ENCODE results near the gene ST3GAL5.
"Not testable (repeated sequence)": the region's sequence is repeated elsewhere in the genome, so short reads cannot be mapped to it uniquely, and the experiment has no call there.

The ST3GAL5 gene

DNA sequence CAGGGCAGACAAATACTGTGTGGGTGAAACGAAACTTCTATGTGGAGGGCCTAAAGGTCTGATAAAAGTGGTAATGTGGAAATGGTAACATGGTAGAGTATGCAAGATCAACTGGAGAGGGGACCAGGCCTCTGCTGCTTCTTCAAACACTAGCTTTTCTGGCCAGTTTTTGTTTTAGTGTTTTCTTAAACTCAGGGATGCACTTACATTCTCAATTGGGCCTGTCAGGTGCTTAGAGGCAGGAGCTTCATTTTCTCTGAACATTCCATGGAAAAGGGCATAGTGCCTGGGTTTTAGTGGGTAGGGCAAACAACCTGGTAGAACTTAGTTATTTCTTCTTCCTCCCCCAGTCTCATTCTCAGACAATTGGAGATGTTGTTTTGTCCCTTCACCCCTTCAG is 10.5 kb upstream of the ST3GAL5 start:
- Histone ChIP-seq H3K27me3 (ENCODE audit: insufficient read depth, low read length) (no peaks in the 10 kb centered on the region), H2AFZ (ENCODE audit: low read depth, low read length) (no peak overlapping the region), H3K9me3 (ENCODE audit: low read length) (no peaks in the 10 kb centered on the region), H3K4me3 (ENCODE audit: low read length) (no peak overlapping the region), H3K36me3 (ENCODE audit: insufficient read depth, low read length) (no peaks in the 10 kb centered on the region), H3K4me1 (ENCODE audit: insufficient read depth, low read length) (no peaks in the 10 kb centered on the region)

DNA sequence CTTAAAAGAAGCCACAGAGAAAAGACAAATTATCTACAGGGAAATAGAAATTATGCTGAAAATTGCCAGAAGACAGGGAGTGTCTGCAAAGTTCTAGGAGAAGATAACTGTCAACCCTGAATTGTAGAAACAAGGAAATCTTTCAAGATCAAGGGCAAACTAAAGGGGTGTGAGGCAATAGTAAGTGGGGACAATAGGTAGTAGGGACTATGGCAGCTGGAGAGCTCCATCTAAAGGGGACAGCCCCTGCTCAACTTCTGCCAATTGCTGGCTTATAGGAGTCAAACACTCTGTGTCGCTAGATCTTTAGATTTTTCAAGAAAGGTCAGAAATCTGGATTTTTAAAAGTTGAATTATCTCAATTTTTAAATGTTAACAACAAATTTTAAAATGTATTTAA is 10.1 kb upstream of the ST3GAL5 start:
- Histone ChIP-seq H3K36me3 (ENCODE audit: insufficient read depth, low read length) (no peaks in the 10 kb centered on the region), H3K9me3 (ENCODE audit: low read length) (no peaks in the 10 kb centered on the region), H2AFZ (ENCODE audit: low read depth, low read length) (no peak overlapping the region), H3K27me3 (ENCODE audit: insufficient read depth, low read length) (no peaks in the 10 kb centered on the region), H3K4me1 (ENCODE audit: insufficient read depth, low read length) (peaks cover under 1% of the 10 kb centered on the region), H3K4me3 (ENCODE audit: low read length) (no peak overlapping the region)

DNA sequence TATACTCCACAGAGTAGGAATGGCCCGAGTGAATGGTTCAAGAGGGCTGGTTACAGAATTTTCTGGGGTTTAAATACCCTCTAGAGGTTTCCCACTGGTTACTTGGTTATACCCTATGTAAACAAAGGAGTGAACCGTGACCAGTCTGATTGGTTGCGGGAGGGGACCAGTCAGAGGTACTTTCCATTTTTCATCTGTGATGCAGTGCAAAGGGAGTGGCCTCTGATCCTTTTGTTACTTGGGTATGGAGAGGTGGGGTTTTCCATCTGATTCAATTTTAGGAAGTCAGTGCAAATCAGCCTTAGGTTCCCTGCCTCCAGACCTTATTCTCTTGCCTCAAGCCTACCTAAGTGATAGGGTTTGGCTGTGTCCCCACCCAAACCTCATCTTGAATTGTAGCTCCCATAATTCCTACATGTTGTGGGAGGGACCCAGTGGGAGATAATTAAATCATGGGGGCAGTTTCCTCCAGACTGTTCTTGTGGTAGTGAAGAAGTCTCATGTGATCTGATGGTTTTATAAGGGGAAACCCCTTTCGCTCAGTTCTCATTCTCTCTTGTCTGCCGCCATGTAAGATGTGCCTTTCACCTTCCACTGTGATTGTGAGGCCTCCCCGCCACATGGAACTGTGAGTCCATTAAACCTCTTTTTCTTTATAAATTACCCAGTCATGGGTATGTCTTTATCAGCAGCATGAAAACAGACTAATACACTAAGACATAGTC is 5.9 kb upstream of the ST3GAL5 start:
- peaks cover 12% of the 10 kb centered on the region for H3K4me1 ChIP-seq (ENCODE audit: insufficient read depth, low read length)
- not testable (repeated sequence) for H3K9me3 ChIP-seq (ENCODE audit: low read length)

DNA sequence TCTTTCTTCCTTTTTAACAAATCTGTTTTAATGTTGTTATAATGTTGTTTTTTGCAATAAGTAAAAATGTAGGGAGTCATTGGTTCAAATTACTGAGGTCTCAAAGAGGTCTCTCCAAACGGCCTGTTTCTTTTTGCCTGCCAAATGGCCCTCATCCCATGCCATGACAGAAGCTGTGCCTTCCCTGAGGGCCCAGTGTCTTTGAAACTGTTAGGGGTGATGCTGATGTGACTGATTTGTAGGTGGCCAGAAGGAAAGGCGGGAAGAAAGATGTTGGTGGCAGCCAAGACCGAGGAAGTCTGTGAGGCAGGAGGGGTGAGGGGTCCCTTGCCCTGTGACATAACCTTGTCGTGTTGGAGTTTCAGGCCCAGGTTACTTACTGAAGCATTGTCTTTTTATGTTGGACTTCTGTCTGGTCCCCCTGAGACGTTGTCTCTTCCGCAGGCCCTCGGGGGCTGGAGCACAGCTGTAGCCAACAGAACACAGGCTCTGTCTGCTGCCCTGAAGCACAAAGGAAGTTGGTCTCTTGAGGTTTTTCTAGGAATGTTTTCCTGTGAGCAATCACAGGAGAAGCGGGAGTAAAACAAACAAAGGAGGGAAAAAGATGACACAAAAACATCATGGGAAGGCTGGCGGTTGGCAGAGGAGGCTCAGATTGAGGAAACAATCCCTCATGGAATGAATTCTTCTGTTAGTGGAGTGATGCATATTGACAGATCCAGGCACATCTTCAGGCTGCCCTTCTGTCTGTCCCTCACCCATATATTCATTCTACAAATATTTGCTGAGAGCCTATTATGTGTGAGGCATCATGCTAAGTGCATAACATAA is 4.9 kb upstream of the ST3GAL5 start:
- peak overlapping the region; percentile 26 for H2AFZ ChIP-seq (ENCODE audit: low read depth, low read length)
- no peaks in the 10 kb centered on the region for H3K27me3 ChIP-seq (ENCODE audit: insufficient read depth, low read length)
- no peaks in the 10 kb centered on the region for H3K9me3 ChIP-seq (ENCODE audit: low read length)
- no peaks in the 10 kb centered on the region for H3K36me3 ChIP-seq (ENCODE audit: insufficient read depth, low read length)
- no peak overlapping the region for H3K4me3 ChIP-seq (ENCODE audit: low read length)
- H3K4me1 ChIP-seq (ENCODE audit: insufficient read depth, low read length) = peaks cover 18% of the 10 kb centered on the region

More for the DNA sequence above, 5.9 kb upstream of the ST3GAL5 start:
- not testable (repeated sequence) for H3K4me3 ChIP-seq (ENCODE audit: low read length); H3K27me3 ChIP-seq (ENCODE audit: insufficient read depth, low read length); H3K36me3 ChIP-seq (ENCODE audit: insufficient read depth, low read length)
- H2AFZ ChIP-seq (ENCODE audit: low read depth, low read length) = peak overlapping the region; percentile 26

DNA sequence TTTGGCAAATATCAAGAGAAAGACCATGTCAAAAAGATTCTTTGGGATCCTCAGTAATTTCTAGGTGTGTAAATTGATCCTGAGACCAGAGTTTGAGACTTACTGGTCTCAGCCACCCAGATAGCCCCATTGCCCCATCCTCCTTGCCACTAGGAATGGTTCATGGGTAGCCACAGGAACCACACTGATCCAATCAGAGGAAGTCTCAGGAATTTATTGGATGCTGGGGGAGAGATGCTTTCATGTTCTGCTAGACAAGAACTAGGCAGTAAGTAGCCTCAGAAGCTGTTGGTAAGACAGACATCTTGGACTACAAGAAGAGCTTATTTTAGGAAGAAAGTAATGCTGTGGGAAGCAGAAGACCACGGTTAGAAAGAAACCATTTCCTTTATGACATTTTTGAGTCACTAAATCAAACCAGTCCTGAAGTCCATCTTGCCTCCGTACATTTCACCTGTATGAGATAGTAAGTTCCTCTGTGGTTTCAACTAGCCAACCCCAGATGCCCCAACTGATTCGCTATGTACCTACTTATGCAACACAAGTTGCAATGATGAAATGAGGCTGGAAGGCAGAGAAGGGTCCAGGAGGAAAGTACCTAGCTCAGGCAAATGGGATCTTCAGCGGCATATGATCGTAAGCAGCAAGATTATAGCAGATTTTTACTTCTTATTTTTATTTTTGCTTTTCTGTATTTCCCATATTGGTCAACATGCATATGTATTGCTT is 3.6 kb upstream of the ST3GAL5 start:
- H3K27me3 ChIP-seq (ENCODE audit: insufficient read depth, low read length) = peaks cover 11% of the 10 kb centered on the region
- H3K36me3 ChIP-seq (ENCODE audit: insufficient read depth, low read length) = no peaks in the 10 kb centered on the region
- H3K9me3 ChIP-seq (ENCODE audit: low read length) = no peaks in the 10 kb centered on the region
- no peak overlapping the region for H2AFZ ChIP-seq (ENCODE audit: low read depth, low read length)
- H3K4me3 ChIP-seq (ENCODE audit: low read length) = no peak overlapping the region
- peaks cover 27% of the 10 kb centered on the region for H3K4me1 ChIP-seq (ENCODE audit: insufficient read depth, low read length)

DNA sequence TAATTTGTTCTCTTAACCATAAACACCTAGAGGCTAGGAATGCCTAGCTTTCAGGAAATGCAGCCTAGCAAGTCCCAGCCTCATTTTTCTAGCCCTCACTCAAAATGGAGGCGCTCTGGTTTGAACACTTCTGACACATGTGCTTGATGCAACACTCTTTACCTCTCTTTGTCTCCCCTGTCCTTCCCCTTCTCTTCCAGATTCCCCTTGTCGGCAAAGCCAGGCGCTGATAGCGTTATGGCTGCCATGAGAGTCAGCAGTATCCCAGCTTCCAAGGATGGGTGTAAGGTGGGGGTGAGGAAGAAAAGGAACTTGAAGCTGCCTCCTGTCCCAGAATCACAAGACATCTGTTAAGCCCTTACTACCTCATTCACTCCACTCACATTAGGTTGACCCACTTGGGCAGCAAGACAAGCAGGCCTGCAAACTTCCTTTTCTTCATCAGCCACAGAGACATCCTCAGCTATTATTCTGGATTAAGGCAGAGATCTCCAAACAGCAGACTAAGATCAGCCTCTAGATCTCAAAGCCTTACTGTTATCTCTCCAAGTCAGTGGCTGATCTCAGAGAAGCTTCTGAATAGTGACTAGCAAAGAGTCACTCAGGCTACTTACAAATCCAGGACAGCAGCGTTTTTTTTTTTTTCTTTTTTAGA is 1.9 kb upstream of the ST3GAL5 start:
- H3K27me3 ChIP-seq (ENCODE audit: insufficient read depth, low read length) = peaks cover 23% of the 10 kb centered on the region

DNA sequence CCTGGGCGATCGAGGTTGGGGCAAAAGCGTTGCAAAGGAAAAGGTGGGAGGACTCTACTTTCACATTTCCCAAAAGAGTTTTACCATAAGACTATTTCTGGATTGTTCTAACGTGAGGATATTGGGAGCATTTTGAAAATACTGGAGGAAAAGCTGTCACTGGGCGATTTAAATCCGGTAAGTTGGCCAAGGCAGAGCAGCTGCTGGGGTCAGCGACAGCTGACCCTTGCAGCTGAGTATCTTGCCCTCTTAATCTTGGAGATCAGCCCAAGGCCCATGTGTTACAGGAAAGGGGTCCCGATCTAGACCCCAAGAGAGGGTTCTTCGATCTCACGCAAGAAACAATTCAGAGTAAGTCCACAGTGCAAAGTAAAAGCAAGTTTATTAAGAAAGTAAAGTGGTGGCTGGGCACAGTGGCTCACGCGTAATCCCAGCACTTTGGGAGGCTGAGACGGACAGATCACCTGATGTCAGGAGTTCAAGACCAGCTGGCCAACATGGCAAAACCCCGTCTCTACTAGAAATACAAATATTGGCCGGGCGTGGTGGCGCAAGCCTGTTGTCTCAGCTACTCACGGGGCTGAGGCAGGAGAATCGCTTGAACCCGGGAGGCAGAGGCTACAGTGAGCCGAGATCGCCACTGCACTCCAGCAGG is 964 bp upstream of the ST3GAL5 start:
- Histone ChIP-seq H3K36me3 (ENCODE audit: insufficient read depth, low read length) (no peaks in the 10 kb centered on the region), H2AFZ (ENCODE audit: low read depth, low read length) (peak overlapping the region; percentile 79), H3K27me3 (ENCODE audit: insufficient read depth, low read length) (peaks cover 25% of the 10 kb centered on the region), H3K4me3 (ENCODE audit: low read length) (peak overlapping the region; percentile 81), H3K4me1 (ENCODE audit: insufficient read depth, low read length) (peaks cover 27% of the 10 kb centered on the region), H3K9me3 (ENCODE audit: low read length) (no peaks in the 10 kb centered on the region)

More for the DNA sequence above, 1.9 kb upstream of the ST3GAL5 start:
- Histone ChIP-seq H2AFZ (ENCODE audit: low read depth, low read length) (no peak overlapping the region), H3K9me3 (ENCODE audit: low read length) (no peaks in the 10 kb centered on the region), H3K4me3 (ENCODE audit: low read length) (no peak overlapping the region), H3K36me3 (ENCODE audit: insufficient read depth, low read length) (no peaks in the 10 kb centered on the region), H3K4me1 (ENCODE audit: insufficient read depth, low read length) (peaks cover 27% of the 10 kb centered on the region)

DNA sequence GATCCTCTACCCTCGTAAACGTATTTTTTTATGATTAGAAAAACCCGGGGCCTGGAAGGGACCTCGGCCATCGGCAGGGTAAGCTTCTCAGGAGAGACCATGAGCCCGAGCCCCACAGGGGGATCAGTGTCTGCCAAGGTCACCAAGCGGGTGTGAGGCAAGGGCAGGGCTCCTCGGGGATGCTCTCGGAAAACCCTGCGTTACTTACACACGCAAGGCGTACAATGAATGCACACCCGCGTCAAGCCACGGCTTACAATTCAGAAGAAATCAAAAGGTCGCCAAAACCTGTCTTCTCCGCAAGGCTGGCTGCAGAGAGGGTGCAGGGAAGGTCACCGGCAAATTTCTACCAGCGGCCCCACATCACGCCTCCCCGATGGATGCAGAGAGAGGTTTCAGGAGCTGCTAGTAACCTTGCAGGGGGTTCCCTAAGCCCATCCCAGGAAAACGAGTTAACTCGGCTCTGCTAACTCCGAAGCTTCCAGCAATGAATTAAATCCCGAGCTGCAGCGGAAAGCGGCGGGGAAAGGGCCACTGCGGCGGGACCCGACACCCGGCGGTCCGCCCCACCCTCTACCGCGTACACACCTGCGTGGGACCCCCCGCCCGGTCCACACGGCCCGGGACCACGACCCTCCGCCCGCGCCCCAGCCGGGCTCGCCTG is 638 bp downstream of the ST3GAL5 start:
- Histone ChIP-seq H3K9me3 (ENCODE audit: low read length) (no peaks in the 10 kb centered on the region), H3K36me3 (ENCODE audit: insufficient read depth, low read length) (no peaks in the 10 kb centered on the region), H3K4me1 (ENCODE audit: insufficient read depth, low read length) (peaks cover 25% of the 10 kb centered on the region), H3K4me3 (ENCODE audit: low read length) (peak overlapping the region; percentile 81), H3K27me3 (ENCODE audit: insufficient read depth, low read length) (peaks cover 26% of the 10 kb centered on the region), H2AFZ (ENCODE audit: low read depth, low read length) (peak overlapping the region; percentile 79)

DNA sequence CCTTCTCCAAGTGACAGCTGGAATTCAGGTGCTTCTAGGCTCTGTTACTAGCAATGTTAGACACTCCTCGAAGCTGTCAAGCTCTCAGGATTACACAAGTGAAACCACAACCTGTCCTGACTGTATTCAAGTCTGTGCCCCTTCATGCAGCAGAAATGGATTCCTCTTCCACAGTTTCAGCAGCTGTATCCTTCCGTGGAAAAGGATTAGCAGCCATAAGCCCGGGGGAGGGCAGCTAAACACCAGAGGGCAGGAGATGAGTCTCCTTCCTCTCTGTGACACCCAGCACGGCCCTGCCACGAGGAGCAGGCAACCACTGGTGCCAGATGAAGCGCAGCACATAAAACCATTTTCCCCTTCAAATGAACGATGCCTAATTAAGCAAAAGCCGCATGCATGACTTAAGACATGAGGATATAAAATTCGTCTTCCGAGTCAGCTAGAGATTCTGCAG is 1.2 kb downstream of the ST3GAL5 start:
- peak overlapping the region; percentile 79 for H2AFZ ChIP-seq (ENCODE audit: low read depth, low read length)

DNA sequence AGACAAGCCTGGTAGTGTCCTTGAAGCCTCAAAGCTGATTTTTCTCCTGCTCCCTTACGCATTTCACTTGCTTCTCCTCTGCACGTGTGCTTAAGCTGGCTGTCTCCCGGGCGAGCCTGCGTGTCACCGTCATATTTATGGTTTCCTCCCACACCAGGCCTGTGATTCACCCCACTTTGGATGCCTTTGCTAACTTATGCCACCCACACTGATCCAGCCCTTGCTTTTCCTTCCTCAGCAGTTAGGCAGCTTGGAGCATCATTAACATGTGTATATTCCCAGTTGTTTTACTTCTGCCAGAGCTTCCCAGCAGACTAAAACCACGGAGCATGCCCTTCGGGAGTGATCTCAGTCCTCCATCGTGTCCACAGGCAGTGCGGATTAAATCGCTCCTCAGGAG is 2.2 kb downstream of the ST3GAL5 start:
- H3K4me3 ChIP-seq (ENCODE audit: low read length) = no peak overlapping the region
- H3K4me1 ChIP-seq (ENCODE audit: insufficient read depth, low read length) = peaks cover 25% of the 10 kb centered on the region

More for the DNA sequence above, 1.2 kb downstream of the ST3GAL5 start:
- Histone ChIP-seq H3K4me1 (ENCODE audit: insufficient read depth, low read length) (peaks cover 25% of the 10 kb centered on the region), H3K27me3 (ENCODE audit: insufficient read depth, low read length) (peaks cover 26% of the 10 kb centered on the region), H3K36me3 (ENCODE audit: insufficient read depth, low read length) (no peaks in the 10 kb centered on the region), H3K9me3 (ENCODE audit: low read length) (no peaks in the 10 kb centered on the region), H3K4me3 (ENCODE audit: low read length) (peak overlapping the region; percentile 81)

DNA sequence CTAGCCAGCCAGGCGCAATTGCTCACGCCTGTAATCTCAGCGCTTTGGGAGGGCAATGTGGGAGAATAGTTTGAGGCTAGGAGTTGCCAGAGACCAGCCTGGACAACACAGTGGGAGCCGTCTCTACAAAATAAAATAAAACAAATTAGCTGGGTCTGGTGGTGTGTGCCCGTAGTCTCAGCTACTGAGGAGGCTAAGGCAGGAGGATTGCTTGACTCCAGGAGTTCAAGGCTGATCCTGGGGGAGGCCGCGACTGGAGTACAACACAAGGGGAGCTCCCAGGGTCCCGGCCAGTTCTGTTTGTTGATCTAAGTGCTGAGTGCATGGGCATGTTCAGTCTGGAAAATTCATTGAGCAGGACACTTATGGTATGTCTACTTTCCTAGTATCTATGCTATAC is 2.6 kb downstream of the ST3GAL5 start:
- H2AFZ ChIP-seq (ENCODE audit: low read depth, low read length) = no peak overlapping the region
- H3K4me3 ChIP-seq (ENCODE audit: low read length) = no peak overlapping the region
- no peaks in the 10 kb centered on the region for H3K36me3 ChIP-seq (ENCODE audit: insufficient read depth, low read length)
- peaks cover 2% of the 10 kb centered on the region for H3K9me3 ChIP-seq (ENCODE audit: low read length)
- peaks cover 25% of the 10 kb centered on the region for H3K4me1 ChIP-seq (ENCODE audit: insufficient read depth, low read length)
- peaks cover 26% of the 10 kb centered on the region for H3K27me3 ChIP-seq (ENCODE audit: insufficient read depth, low read length)

More for the DNA sequence above, 2.2 kb downstream of the ST3GAL5 start:
- Histone ChIP-seq H3K27me3 (ENCODE audit: insufficient read depth, low read length) (peaks cover 26% of the 10 kb centered on the region), H3K36me3 (ENCODE audit: insufficient read depth, low read length) (no peaks in the 10 kb centered on the region), H2AFZ (ENCODE audit: low read depth, low read length) (no peak overlapping the region), H3K9me3 (ENCODE audit: low read length) (peaks cover 2% of the 10 kb centered on the region)

DNA sequence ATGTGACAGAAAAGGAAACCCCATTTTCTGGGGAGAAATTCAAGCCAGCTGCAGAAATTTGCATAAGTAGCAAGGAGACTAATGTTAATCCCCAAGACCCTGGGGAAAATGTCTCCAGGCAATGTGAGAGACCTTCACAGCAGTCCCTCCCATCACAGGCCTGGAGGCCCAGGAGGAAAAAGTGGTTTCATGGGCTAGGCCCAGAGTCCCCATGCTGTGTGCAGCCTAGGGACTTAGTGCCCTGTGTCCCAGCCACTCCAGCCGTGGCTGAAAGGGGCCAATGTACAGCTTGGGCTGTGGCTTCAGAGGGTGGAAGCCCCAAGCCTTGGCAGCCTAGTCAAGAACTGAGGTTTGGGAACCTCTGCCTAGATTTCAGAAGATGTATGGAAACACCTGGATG is 7.0 kb downstream of the ST3GAL5 start:
- H3K4me3 ChIP-seq (ENCODE audit: low read length); H3K36me3 ChIP-seq (ENCODE audit: insufficient read depth, low read length); H3K4me1 ChIP-seq (ENCODE audit: insufficient read depth, low read length); H3K9me3 ChIP-seq (ENCODE audit: low read length); H2AFZ ChIP-seq (ENCODE audit: low read depth, low read length): not testable (repeated sequence)
- H3K27me3 ChIP-seq (ENCODE audit: insufficient read depth, low read length) = peaks cover 10% of the 10 kb centered on the region

All from neuron (in vitro differentiated cells).